Daoy (cell line): ENCODE results near the gene APOBEC3A. TPM values are rescaled to one million over a fixed set of nuclear protein-coding genes. Genes with fewer than 3 reads are reported as not detected.

Source experiments
- DNase-seq: peaks from one replicate; pipeline ENCODE4 v3.0.0-alpha.2; 2015; ENCODE audit warnings: low read depth
- total RNA-seq: library from RNA; depleted of rRNA; stranded (reverse); fragments of >200 nt; shearing (Covaris generic); gene quantifications from 2 replicates; pipeline ENCODE4 v1.2.3, GENCODE V29; 2014; rRNA removed

Gene APOBEC3A
- not detected in 2 replicates for total RNA-seq

DNA sequence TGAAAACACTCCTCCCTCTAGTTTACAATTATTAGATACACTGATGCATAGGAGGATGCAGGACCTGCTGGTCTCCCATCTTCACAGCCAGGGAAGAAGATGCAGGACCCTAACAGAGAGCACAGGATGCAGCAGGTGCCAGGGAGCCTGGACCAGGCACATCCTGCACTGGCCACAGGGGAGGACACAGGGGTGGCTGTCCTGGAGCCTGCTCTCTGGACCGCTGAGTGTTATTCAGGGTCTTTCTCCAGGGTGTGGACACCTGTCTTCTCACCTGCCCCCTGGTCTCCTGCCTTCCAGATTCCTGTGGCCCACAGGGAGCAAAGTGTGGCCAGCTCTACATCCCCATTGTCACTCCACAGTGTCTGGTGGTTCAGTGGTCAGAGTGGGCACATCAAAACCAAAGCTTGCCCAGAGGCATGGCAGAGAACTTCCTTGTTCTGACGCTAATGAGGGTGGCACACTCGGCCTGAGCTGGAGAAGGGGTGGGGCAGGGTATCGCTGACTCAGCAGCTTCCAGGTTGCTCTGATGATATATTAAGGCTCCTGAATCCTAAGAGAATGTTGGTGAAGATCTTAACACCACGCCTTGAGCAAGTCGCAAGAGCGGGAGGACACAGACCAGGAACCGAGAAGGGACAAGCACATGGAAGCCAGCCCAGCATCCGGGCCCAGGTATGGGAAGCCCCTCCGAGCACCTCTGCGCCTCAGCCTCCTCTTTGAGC is at the start of gene APOBEC3A:
Gene APOBEC3A (plus strand): TSS at position 564 of the 725 bp plus-strand sequence. CDS start 83 bp downstream, at position 647.
- peak; percentile 13 for DNase-seq

DNA sequence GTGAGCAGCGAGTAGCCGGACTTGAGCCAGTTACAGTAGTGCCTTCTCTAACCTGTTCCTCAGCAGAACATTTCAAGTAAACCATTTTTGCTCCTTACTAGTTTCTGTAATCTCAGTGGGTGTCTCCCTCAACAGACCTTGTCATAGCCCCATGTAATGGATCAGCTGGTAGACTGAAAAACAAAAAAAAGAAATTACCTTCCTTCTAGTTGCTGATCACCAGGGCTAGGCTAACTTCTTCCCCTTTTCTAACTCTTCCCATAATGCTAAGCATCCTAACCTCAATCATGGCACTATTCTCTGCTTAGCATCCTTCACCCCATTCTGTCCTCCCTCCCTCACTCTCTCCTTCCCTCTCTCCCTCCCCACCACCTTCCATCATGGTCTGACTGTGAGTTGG is 49.6 kb upstream of the APOBEC3A start:
- DNase-seq, result no peak

DNA sequence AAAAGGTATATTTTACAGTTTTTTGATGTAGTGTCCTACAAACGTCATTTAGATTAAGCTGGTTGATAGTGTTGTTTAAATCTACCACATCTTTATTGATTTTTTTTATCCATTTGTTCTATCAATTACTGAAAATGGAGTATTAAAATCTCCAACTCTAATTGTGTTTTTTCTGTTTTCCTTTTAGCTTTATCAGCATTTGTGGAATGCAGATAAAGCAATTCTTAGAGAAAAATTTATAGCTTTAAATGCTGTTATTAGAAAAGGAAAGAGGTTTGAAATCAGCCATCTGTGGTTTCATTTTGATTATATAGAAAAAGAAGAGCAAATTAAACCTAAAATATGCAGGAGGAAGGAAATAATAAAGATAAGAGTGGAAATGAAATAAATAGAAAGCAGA is 46.0 kb upstream of the APOBEC3A start:
- DNase-seq, result no peak

DNA sequence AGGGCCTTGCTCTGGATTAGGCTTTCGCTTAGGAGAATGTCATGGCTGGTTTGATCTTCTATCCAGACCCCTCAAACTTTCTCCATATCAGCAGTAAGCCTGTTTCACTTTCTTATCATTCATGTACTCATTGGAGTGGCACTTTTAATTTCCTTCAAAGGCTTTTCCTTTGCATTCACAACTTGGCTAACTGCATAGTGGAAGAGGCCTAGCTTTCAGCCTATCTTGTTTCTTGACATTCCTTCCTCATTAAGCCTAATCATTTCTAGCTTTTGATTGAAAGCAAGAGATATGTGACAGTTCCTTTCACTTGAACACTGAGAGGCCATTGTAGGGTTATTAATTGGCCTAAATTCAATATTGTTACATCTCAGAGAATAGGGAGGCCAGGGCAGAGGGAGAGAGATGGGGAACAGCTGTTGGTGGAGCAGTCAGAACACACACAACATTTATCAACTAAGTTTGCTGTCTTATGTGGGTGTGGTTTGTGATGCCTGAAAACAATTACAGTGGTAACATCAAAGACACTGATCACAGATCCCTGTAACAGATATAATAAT is 37.7 kb upstream of the APOBEC3A start:
- DNase-seq, result no peak

DNA sequence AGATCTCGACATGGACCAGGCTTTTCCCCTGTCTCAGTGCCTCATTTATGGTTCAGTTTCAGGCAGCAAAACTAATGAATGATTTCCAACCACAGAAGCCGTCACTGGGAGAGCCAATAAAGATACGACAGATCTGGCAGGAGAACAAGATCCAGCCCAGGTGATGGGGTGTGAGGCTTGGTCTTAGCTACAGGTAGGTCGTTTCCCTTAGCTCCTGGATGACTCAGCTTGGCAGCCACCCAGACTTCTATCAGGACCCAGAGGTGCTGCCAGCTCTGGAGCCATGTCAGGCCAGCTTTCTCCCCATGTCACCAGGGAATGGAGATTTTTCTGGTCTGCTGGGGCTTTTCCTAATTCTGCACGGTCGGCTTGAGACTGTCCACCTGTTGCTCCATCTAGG is 36.3 kb upstream of the APOBEC3A start:
- DNase-seq, result no peak

DNA sequence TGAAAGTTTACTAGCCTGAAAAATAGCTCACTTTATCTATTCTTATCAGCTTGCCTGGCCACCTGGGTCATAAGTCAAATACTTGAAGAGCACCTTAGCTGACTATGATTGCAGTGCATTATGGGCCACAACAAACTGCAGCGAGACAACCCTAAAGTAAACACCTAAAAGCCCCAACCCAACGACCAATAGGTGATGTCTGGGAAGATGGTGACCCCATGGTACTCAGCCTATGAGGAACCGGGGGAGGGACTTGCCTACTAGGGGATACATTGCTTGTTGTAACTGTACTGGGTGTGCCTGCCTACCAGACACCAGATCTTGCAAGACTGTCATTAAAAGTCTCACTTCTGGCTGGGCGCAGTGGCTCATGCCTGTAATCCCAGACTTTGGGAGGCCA is 35.6 kb upstream of the APOBEC3A start:
- DNase-seq, result no peak

DNA sequence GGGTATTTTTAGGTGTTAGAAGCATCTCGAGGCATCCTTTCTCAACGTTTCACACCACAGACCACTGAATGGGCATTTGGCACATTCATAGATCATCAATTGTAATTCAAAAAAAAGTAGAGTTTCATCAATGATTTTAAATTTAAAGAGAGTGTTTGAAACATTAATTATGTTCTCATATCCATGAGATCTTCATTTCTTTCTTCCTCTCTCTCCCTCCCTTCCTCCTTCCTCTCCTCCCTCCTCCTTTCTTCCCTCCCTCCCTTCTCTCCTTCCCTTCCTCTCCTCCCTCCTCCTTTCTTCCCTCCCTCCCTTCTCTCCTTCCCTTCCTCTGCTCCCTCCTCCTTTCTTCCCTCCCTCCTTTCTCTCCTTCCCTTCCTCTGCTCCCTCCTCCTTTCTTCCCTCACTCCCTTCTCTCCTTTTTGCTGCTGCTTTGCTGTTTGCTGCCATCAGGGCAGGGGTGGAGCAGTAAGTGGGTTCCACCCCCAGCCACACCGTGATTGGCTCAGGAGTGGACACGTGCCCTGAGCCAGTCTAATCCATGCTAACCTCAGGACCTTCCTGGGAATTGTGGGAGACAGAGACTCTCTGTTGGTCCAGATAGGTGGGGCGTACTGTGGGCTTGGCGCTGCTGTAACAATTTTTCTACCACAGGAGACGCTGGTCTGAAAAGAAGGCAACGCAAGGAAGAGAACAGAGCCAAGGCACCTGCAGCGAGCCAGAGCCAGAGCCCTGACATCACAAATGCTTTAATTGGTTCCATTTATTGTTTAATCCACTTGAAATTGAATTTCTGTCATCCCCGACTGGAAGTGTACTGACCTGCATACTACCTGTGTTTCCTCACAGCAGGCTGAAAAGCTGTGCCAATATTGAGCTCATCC is 33.7 kb upstream of the APOBEC3A start:
- DNase-seq, result peak; percentile 92

DNA sequence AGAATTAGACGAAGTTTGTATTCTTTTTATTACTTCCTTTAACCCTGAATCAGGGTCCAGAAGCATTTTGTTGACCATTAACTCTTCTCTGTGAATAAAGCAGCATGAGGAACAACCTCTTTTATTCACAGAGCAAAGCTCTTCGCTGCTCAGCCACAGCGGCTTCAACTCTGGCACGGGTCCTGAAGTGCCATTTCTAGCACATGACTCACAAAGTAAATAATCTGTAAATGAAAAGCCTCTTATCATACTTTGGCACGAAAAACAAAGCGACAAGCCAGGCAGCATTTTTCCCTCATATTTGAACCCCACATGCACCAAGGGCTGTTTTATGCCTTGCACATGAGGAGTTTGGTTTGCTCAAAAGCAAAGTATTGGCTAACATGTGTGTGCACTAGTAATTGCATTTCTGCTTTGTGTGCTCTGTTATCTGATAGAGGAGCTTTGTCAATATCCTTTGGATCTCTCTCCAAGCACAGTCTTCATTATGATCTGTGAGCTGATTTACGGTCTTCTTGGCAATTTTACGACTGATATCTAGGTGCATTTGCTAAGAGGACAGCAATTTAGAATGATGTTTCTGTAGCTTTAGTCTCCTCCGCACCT is 33.0 kb upstream of the APOBEC3A start:
- DNase-seq, result peak; percentile 90

DNA sequence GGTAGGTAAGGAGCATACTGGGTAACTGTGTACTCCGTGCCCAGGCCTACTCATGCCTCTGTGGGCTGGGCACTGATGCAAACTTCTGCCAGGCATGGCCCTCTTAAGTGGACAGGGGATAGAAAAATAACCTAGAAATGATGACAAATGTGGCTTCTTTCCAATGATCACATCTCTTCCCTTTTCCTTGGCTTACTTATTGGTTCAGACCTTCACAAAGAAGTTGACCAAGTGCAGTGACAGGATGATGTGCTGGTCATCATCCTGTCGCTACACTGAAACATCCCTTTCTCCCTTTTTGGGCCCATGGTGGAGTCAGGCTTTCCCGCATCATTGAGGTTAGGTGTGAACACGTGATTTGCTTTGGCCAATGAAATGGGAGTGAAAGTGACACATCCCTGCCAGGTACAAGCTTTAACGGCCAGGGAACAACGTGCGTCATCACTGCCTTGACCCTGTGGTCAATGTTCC is 31.8 kb upstream of the APOBEC3A start:
- peak; percentile 45 for DNase-seq

DNA sequence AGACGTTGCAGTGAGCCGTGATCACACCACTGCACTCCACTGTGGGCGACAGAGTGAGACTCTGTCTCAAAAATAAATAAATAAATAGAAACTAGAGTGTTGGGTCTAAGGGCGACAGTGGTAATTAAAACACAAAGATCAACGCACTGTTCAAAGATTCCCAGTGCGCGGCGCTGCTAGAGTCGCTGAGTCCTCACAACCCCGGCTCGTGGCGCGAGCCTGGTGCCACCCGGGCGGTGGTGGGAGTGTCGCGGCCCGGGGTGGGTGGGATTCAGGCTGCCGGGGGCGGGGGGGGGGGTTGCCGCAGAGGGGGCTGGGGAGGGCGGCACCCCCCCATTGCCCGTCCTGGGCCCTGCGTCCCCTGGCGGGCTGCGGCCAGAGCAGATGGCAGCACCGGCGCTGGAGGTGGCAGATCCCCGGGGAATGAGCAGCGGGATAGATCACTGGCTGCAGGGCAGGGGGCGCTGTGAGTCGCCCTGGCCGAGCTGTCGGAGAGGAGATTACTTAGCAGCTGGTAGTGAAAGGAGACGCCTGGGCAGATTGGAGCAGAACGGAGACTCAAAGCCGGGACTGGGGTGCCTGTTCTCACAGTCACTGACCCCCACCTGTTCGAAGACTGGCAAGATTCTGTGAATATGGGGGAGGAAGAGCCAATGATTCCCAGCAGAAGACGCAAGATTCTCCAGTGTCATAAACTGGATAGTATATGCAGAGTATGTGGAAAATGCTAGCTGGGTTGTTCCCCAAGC is 30.2 kb upstream of the APOBEC3A start:
- DNase-seq, result peak; percentile 54

DNA sequence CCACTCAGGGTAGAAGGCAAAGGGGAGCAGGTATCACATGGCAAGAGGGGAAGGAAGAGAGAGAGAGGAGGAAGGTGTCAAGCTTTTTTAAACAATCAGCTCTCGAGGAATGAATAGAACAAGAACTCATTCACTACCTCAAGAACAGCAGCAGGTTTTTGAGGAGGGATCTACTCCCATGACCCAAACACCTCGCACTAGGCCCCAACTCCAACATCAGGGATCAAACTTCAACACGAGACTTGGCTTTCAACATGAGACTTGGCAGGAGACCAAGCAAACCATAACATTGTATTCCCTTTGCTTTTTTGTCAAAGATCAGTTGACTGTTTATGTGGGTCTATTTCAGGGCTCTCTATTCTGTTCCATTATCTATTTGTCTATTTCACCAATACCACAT is 26.9 kb upstream of the APOBEC3A start:
- DNase-seq, result no peak

DNA sequence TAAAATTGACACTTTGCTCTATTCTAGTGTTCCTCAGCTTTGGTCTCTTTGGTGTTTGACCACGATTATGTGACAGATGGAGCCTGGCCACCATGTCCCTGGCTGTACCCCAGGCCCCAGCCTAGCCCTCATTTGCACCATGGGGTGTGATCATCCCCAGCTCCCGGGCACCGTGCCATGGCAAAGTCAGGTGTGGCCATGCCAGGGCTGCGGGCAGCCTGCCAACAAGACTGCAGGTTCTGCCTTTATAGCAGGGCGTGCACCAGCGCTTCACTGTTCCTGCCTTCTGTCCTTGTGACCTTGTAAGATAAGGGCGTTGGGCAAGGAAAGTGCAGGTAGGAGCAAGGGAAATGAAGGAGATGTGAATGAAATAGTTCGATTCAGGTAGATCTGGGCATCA is 22.4 kb upstream of the APOBEC3A start:
- DNase-seq, result peak; percentile 23

DNA sequence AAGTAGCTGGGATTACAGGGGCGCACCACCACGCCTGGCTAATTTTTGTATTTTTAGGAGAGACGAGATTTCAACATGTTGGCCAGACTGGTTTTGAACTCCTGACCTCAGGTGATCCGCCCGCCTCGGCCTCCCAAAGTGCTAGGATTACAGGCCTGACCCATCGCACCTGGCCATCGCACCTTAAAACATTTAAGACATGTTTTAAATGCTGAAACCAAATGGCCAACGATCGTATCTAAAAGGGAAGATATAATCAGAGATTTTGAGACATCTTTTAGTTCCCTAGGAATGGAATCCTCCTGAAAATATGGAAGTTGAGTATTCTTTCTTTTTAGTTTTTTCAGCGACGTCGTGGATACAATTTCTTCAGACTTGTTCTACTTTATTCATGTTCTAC is 21.8 kb upstream of the APOBEC3A start:
- no peak for DNase-seq

DNA sequence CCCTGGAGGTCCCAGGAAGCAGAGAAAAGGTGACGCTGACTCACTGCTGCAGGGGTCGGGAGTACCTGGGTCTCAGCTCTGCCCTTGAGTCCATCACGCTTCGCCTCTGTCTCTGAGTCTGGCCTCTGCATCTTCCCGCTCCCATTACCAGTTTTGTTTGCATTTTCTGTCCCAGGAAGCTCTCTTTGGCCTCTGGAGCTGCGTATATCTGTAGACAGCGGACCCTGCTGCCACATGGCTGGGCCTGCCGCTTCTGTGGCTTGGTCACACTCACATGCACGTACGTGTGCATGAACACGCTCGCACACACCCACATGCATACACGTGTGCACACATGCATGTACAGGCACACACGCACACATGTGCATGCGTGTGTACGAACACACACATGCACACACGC is 20.8 kb upstream of the APOBEC3A start:
- no peak for DNase-seq

DNA sequence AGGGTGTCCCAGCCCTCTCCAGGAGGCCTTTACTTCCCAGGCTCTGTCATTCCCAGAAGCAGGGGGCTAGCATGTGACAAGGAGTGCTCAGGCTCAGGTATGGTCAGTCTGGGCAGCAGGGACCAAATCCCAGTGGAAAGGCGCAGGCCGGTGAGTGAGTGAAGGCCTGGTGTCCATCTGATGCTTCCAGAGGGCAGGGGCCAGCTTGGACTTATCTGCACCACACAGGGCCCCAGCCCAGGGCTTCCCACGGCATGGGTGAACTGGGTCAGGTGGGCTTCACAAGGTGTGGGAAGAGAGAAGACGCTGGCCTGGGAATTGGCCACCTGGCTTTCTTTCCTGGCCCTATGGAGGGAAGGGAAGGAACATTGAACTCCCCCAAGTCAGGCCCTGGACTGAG is 20.4 kb upstream of the APOBEC3A start:
- no peak for DNase-seq

DNA sequence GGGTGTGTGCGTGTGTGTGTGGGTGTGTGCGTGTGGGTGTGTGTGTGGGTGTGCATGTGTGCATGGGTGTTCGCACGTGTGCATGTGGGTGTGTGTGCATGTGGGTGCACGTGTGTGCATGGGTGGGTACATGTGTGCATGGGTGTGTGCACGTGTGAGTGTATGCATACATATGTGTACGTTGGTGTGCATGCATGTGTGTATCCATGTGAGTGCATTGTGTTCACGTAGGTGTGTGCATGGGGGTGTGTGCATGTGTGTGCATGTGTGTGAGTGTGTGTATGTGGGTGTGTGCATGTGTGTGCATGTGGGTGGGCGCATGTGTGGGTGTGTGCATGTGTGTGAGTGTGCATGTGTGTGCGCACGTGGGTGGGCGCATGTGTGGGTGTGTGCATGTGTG is 19.9 kb upstream of the APOBEC3A start:
- no peak for DNase-seq

DNA sequence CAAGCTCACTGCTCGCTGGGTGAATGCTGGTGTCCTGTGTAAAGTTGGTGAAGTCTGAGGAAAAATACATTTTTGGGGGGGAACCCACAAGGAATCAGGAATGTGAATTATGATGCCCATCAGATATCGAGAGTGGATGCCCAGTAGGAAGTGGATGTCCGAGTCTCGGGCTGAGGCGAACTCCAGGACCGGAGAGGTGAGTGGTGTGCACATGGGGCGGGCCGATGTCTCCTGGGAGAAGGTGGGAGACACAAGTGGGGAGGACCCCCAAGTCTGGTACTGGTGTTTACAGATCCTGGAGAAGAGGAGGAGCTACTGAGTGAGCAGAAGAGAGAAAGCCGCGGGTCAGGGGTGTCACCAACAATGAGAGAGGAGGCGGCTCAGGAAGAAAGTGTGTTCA is 19.2 kb upstream of the APOBEC3A start:
- DNase-seq, result no peak

DNA sequence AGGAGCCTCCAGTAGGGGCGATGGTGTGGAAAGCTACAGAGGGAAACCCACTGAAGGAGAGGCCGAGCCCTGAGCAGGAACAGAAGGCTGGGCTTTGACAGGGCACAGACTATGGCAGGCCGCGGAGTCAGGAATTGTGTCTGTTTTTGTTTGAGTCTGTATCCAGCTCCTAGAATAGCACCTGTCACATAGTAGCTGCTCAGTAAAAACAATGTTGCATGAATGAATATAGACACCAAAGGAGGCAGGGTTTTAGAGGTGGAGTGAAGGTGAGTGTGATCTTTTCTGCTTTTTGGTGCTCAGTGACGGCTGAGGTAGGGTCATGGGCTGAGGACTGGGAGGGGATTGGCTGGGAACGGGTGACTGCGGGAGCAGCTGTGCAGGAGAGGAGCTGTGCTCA is 18.5 kb upstream of the APOBEC3A start:
- DNase-seq, result no peak

DNA sequence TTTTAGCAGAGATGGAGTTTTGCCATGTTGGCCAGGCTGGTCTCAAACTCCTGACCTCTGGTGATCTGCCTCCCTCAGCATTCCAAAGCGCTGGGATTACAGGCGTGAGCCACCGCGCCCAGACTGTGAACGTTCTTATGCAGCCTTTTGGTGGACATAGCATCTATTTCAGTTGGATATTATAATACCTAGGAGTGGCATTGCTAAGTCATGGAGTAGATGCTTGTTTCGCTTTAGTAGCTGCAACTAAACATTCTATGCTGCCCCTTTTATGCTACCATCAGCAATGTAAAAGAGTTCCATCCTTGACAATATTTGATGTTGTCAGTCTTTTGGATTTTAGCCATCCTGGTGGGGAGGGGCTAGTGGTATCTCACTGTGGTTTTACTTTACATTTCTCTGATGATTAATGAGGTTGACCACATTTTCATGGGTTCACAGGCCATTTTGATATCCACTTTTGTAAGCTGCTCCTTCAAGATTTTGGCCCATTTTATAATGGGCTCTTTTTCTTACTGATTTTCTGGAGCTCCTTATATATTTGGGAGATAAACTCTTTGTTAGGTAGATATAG is 16.5 kb upstream of the APOBEC3A start:
- peak; percentile 28 for DNase-seq

DNA sequence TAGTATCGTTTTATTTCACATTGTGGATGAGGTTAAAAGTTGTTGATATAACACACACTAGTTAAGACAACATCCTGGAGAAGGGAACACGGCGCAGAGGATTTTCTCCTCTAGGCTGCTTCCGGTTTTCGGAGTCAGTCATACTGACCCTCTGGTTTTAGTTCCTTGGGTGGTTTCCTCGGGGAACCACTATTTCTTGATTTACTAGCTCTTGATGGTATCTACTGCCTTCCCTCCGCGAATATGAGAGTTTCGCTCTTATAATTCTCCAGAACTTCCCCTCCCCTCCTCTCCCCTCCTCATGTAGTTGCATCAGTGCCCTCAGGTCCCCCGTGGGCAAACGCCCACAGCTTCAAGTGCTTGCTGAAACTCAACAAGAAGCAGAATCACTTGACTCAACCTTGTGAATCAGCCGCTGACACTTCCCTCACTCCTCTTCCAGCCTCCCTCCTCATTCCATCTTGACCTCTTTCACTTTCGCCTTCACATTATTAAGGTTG is 15.9 kb upstream of the APOBEC3A start:
- DNase-seq, result peak; percentile 58

DNA sequence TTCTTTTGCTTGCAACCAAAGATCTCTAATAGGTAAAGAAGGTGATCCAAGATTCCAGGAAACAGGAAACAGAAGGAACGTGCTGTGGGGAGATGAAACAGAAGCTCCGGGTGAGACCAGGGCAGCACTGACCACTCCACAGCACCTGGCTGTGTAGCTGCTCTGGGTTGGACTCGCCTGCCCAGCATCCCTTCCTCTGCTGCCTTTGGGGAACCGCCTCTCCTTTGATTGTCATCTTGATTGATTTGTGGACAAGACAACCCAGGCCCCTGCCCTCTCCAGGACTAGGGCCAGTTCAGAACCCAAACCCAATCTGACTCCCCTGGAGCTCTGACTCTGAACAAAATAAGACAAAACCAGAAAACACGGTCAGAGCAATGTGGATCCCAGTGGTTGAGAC is 14.7 kb upstream of the APOBEC3A start:
- no peak for DNase-seq
